HL-60 (cell line): ENCODE results near the gene IRAK1.

ENCODE experiments used
- DNase-seq, 2 experiments: peaks; one replicate each; pipeline ENCODE4 v3.0.0-alpha.2; 2010 to 2020; ENCODE audit warnings: low read depth in 1 of 2, low spot score in 1 of 2
- H3K27ac ChIP-seq: fragments of 250-450 bp; sonication (Bioruptor Pico); replicated peaks from 2 replicates; pipeline ENCODE4 v1.5.1; 2020; ENCODE audit warnings: mild to moderate bottlenecking, moderate library complexity
- H3K27me3 ChIP-seq: fragments of 250-450 bp; sonication (Bioruptor Pico); 2 replicates; pipeline ENCODE4 v1.5.1; 2021; ENCODE audit warnings: mild to moderate bottlenecking, moderate library complexity; ENCODE audit not compliant: insufficient read depth, poor library complexity, severe bottlenecking
- H3K4me3 ChIP-seq: replicated peaks from 2 replicates; pipeline ENCODE4 v1.5.1; 2011; ENCODE audit warnings: mild to moderate bottlenecking, control low read depth, low read length; ENCODE audit not compliant: insufficient read depth
- GABPA ChIP-seq: IDR thresholded peaks from 2 replicates; pipeline ENCODE4 v1.6.1; 2012; ENCODE audit warnings: low read depth
- POLR2AphosphoS5 ChIP-seq: IDR thresholded peaks from 2 replicates; pipeline ENCODE4 v1.6.1; 2012; ENCODE audit warnings: low read depth
- REST ChIP-seq: IDR thresholded peaks from 2 replicates; pipeline ENCODE4 v1.6.1; 2012; ENCODE audit warnings: low read depth; ENCODE audit not compliant: insufficient replicate concordance
- SPI1 ChIP-seq: IDR thresholded peaks from 2 replicates; pipeline ENCODE4 v1.6.1; 2012; ENCODE audit warnings: low read depth, mild to moderate bottlenecking, borderline replicate concordance
- TF ChIP-seq, protein P1 (sequence below): IDR thresholded peaks from one replicate; pipeline ENCODE4 v1.5.1; 2011; ENCODE audit warnings: low read length, control low read depth, inconsistent platforms; ENCODE audit not compliant: insufficient read depth

The IRAK1 gene

GRCh38 chrX:154024271-154024670, 4.6 kb upstream of the IRAK1 start:
- no peak for TF ChIP-seq SPI1
- TF ChIP-seq GABPA, result no peak
- TF ChIP-seq POLR2AphosphoS5, result no peak
- TF ChIP-seq, protein P1, sequence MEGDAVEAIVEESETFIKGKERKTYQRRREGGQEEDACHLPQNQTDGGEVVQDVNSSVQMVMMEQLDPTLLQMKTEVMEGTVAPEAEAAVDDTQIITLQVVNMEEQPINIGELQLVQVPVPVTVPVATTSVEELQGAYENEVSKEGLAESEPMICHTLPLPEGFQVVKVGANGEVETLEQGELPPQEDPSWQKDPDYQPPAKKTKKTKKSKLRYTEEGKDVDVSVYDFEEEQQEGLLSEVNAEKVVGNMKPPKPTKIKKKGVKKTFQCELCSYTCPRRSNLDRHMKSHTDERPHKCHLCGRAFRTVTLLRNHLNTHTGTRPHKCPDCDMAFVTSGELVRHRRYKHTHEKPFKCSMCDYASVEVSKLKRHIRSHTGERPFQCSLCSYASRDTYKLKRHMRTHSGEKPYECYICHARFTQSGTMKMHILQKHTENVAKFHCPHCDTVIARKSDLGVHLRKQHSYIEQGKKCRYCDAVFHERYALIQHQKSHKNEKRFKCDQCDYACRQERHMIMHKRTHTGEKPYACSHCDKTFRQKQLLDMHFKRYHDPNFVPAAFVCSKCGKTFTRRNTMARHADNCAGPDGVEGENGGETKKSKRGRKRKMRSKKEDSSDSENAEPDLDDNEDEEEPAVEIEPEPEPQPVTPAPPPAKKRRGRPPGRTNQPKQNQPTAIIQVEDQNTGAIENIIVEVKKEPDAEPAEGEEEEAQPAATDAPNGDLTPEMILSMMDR, result no peak
- TF ChIP-seq REST, result no peak
- DNase-seq, result no peak
- H3K27ac ChIP-seq, result no peak overlapping the region
- H3K4me3 ChIP-seq, result no peak overlapping the region
- H3K27me3 ChIP-seq, result no peaks in the 10 kb centered on the region

DNA sequence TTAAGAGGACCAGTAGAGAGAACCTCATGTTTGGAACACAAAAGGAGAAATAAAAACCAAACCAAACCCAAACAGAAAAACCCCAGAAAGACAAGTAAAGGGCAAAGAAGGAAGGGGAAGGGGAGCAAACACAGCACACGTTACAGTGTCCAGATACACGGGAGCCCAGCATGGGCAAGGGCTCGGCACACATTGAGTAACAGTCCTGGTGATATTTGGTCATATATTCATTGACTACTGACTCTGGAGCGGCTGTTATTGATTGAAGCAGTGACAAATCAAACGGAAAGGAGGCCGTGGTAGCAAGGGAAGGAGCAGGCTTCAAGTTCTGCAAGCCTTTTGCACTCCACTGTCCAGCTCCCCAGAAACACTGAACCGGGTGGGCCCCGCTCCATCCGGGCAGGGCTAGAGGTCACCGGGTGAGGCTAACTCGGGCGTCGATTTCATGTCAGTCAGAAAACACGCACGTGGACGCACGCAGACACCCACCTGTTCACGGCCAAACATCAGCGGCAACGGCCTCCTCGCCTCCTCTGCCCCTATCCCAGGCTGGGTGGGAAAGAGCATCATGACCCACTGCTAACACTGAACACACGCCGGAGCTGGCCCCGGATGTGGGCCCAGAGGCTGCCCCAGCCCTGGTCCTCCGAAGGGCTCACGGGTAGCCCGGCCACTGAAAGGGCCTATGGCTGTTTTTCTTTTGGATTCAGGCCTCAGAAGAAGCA, 3.7 kb upstream of the IRAK1 start:
- H3K4me3 ChIP-seq, result no peak overlapping the region
- H3K27me3 ChIP-seq, result no peaks in the 10 kb centered on the region
- DNase-seq, result no peak
- peak overlapping the region; percentile 88 for H3K27ac ChIP-seq
- no peak for TF ChIP-seq POLR2AphosphoS5
- no peak for TF ChIP-seq GABPA
- no peak for TF ChIP-seq SPI1
- no peak for TF ChIP-seq REST
- TF ChIP-seq, protein P1, result no peak

- H3K4me3 ChIP-seq, result no peak overlapping the region
- peak overlapping the region; percentile 88 for H3K27ac ChIP-seq
- no peaks in the 10 kb centered on the region for H3K27me3 ChIP-seq
- TF ChIP-seq GABPA, result no peak
- no peak for TF ChIP-seq REST
- TF ChIP-seq POLR2AphosphoS5, result no peak
- DNase-seq, result no peak
These were observed 2.4 kb upstream of the IRAK1 start for GRCh38 chrX:154022108-154022507.
